ENCODE measurements around the gene TET2.

The TET2 gene

GRCh38 chr4:105146276-105147015, at the start of gene TET2:
Gene TET2 (plus strand): TSS chr4:105146876. CDS start chr4:105233943, 87,067 bp downstream.
- peak; percentile 78 for DNase-seq

DNA sequence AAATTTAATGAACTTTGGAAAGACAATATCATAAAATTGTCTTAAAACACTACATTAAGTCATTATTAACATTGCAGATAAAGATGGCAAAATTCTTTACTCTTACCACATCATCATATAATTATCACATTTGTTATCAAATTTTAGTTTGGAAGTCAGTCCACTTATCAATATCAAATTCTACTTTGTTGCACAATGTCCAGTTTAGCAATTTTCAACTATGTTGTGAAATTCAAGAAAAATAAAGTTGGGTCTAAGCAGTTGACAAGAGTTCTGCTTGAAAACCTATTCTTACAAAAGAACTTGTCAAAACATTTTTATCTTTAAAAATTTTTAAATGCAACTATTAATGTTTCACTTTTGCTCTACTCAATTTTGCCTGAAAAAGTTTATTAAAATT, 44.7 kb upstream of the TET2 start:
- no peak for DNase-seq

DNA sequence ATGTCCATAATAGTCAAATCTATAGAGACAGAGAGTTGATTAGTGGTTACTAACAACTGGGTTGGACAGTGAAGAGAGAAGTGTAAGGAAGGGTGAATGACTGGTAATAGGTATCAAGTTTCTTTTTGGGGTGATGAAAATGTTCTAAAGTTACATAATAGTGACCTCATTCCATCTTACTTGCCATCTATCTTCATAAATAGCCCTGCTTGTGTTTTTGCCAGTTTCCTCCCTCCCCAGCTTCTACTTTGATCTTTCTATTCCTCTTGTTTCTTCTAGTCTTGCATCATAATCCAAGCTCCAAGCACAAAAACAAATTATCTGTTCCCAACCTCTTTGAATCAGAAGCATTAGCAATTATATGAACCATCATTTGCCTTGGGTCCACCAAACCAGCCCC, 40.2 kb upstream of the TET2 start:
- DNase-seq: no peak

DNA sequence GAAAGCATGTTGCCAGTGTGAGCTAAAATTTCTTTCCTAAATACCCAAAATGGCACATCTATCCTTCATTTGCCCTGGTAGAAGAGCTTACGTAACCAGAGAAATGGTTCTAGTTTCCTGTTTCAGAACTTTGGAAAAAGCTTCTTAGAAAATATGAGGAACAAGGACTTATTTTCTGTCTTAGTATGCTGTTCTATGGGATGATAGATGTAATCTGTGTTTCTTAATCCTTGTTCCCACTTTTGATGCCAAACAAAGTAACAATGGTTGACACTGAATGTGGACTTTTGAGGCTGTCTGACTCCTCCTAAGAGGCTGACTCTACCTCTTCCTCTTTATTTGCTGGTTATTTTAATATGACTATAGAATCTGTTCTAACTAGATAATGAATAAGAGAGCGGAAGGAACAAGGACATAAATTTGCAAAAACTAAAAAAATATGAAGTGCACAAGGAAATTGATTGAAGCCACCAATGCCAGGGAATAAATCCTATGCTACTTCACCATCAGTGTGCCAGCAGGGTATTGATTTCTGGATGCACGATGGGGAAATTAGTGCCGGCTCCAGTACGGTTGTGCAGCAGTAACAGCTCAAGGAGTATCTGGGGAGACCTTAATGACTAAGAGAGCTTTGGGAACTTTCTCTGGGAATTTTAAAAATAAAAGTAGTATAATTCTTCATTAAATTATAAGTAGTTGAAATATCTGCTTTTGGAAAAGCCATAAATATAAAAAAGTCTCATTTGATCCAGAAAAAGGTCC, 39.4 kb upstream of the TET2 start:
- DNase-seq: no peak

DNA sequence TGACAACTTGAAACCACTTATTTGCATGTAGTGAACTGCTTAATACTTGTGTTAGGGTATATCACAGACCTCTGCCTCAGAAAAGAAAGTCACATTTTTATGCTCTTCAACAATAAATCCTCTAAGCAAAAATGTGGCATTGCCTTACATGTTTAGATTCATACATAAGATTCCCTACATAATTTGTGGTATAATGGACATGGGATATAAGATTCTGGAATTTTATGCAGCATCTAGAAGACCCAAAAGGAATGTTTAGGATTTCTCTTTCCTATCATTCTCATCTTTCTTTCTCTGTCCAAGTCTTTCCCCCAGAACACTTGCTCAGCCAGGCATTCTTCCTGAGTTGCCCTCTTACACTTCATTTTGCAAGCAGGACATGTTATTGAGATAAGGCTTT, 37.7 kb upstream of the TET2 start:
- DNase-seq: no peak

DNA sequence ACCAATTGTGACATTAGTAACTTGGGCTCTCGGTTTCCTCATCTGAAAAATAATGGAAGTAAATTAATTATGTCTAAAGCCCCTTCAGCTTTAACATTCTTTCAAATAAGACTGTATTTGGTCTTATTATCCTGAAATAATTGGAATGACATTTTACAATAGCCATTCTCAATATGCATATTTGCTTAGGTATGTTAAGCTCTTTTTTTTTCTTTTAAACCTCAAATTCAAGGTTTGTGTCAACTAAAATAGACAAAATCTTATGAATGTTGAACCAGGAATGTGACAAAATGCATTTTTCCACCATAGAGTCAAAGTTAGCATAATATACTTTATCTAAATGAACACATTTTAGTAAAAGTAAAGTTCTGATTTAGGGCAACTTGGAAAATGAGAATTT, 34.4 kb upstream of the TET2 start:
- DNase-seq: no peak

DNA sequence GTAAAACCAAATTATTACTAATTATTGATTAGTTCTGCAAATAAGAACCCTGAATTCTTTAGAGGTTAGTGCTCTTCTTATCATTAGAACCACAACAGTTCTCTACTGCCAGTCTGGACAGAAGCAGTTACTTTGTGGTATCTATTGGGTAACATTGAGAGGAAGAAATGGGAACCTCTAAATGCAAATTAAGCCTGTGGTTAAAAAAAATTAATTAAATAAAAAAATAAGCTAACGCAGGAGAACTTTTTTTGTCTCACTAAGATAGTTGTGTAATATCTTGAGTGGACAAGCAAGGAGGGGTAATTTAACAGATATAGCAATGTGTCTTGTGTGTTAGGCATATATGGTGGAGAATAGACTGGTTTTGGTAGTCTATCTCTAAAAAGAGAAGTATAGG, 32.9 kb upstream of the TET2 start:
- no peak for DNase-seq

- DNase-seq: no peak
Observed at GRCh38 chr4:105116616-105117319, 29.9 kb upstream of the TET2 start.

- no peak for DNase-seq
Observed at GRCh38 chr4:105119356-105119755, 27.3 kb upstream of the TET2 start.

DNA sequence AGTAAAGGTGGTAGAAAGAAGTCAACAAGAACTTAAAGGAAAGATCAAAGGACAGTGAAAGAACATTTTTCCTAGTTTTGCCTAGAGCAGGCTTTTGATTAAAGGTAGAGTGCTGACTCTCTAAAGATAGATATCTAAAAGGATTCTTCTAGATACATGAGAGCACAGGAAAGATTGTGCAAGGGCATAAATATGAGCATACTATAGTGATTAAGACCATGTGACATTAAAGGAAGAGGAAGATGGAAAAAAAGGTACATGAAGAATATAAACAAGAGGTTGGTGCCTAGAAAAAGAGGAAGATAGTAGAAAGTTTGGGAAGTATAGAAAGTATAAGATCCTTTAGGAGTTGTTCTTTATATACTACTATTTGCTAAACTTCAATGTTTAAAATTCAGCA, 26.1 kb upstream of the TET2 start:
- DNase-seq: no peak

DNA sequence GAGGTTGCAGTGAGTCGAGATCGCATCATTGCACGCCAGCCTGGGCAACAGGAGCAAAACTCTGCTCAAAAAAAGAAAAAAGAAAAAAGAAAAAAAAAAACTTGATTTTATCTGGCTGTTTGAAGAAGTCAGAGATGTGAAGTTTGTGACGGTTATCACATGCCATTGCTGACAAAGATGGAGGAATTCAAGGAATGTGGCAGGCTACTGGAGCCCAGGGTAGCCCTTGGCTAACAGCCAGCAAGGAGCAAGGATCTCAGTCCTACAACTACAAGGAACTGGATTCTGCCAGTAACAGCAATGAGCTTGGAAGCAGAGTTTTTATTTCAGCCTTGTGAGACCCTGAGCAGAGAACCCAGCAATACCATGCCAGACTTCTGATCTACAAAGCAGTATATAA, 24.3 kb upstream of the TET2 start:
- DNase-seq: no peak

DNA sequence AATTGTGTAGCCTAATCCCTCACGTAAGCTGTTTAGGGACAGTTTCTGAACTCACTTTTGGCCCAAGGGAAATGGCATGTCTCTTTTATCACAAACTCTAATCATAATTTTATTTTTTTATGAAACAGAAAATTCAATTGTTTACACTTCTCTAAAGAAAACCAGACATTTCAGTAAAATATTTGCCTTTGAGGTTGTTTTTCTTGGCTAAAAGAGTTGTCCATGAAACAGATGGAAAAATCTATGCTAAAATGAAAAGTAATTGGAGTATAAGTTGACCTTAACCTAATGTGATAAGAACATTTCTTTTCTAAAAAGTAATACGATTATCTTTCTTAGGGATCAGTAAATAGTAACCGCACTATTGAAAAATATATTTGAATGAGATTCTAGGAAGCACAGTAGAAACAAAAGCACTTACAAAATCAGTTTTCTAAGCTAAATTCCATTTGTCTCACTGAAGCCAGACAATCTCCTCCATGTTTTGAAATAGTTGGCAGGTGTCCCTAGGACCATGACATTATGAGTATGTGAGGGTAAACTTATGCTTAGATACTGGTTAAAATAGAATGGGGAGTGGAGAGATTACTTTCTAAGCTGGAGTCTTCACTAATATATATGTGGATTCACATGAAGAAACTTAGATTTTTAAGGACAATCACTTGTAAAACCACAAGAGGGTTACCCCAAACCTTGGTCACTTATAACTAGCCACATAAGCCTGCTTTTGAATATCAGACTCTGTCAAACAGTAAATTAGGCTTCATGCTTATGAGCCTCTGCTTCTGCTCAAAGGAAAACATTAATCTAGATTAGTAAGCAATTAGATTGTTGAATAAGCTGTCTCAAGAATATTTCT, 20.1 kb upstream of the TET2 start:
- no peak for DNase-seq

GRCh38 chr4:105127170-105127445, 19.6 kb upstream of the TET2 start:
- DNase-seq: no peak

GRCh38 chr4:105128208-105128607, 18.5 kb upstream of the TET2 start:
- DNase-seq: no peak

DNA sequence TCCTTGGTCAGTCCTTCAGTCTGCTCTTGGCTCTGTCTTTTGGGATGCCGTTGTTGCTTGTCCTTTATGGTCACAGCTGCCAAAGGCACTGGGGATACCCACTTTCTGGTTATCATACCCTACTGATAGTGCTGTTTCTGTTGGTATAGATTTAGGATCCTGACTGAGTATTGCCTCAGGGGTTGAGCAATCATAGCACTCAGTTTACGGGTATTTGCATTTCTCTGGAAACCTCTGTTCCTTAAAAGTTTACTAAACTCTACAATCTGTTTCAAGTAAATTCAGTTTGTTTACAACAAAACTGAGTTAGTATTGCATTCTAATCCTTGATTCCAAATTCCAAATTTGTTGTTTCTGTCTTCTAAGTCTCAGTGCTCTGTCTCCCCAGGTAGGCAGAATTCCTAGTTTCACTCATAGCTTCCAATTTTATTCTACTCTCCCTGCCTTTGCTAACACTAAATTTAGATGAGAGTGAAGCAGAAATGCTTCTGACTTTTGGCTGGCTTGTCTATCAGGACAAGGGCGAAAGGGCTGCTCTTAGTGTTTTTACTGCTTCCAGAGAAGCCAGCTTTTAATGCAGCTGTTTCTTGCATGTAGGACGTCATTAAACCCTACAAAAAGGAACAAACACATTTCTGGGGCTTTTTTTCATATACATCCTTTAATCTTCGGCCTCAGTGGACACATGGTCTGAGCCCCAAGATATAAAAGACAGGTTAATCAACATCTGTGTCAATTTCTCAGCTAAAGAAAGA, 17.2 kb upstream of the TET2 start:
- no peak for DNase-seq

DNA sequence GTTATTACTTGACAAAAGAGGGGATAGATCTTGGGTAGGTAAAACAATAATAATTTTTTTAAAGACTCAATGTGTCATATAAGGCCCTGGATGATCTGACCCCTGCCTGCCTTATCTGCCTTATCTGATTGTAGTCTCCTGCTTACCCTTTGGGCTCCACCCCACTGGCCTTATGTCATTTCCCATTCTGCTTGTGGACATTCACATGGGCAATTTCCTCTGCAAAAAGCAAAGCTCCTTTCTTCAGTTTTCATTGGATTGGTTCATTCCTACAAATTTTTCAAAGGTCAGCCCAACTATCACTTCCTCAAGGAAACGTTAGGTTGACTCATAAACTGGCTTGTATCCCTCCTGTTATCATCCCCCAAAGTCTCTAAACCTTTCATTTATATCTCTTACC, 15.7 kb upstream of the TET2 start:
- no peak for DNase-seq

DNA sequence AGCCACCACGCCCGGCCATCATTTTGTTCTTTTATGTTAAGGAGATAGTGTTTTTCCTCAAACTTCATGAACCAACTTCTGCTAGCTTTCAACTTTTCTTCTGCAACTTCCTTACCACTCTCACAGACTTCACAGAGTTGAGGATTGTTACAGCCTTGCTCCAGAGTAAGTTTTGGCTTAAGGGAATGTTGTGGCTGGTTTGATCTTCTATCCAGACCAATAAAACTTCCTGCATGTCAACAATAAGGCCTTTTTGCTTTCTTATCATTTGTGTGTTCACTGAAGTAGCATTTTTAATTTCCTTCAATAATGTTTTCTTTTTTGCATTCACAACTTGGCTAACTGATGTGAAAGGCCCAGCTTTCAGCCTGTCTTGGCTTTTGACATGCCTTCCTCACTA, 12.7 kb upstream of the TET2 start:
- no peak for DNase-seq

- DNase-seq: no peak
Observed at GRCh38 chr4:105135785-105136184, 10.9 kb upstream of the TET2 start.

- DNase-seq: no peak
Observed at GRCh38 chr4:105137121-105137875, 9.4 kb upstream of the TET2 start.

DNA sequence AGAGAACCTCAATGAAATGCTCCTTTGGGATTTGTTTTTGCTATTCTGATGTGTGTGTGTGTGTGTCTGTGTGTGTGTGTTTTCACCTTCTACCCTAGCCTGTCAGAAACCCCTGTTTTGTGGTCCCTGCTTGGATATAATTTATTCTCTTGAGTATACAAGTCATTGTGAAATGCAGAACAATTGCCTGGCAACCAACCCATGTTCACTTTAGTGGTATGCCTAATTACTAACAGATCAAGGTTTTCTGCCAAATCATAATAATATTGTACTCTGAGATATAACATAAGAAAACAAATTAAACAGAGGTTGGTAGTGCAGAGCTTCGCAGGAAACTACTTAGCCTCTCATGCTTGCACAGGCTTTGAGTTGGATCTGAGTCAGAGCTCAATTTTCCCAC, 7.0 kb upstream of the TET2 start:
- DNase-seq: peak; percentile 13

DNA sequence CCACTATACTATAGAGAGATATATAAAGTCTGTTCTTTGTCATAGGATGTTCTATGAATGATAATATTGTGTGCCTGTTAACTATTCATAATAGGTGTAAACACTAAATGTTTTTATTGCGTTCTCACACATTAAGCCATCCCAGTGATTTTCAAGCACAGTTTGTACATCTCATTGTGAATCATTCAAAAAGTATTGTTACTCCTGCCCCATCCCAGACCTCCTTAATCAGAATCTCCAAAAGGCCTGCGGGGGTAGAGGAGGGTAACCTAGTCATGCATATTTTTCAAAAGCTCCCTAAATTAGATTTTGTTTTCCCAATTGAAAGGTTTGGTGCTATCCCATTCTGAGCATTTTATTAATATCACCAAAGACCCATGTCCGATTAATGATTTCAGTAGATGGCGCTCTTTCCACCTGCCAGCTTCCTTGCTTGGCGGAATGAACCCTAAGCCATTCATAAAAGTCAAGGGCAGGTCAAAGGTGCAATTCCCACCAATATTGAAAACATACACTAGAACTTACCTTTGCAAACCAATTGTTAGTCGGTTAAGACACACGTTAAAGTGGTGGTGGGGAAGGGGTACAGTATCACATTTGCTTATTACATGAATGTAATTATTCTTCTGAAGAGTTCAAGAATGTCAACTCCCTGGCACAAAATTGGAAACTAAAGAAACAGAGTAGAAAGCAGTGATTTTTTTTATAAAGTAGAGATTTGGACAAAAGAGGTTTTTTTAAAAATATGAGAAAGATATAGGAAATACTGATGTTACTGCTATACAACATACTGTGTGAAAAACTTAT, 5.8 kb upstream of the TET2 start:
- DNase-seq: no peak
